ENCODE measurements around the gene BOD1L1.
A peak's percentile ranks its signal among the peaks of the same experiment; 100 is the strongest.

Gene BOD1L1

DNA sequence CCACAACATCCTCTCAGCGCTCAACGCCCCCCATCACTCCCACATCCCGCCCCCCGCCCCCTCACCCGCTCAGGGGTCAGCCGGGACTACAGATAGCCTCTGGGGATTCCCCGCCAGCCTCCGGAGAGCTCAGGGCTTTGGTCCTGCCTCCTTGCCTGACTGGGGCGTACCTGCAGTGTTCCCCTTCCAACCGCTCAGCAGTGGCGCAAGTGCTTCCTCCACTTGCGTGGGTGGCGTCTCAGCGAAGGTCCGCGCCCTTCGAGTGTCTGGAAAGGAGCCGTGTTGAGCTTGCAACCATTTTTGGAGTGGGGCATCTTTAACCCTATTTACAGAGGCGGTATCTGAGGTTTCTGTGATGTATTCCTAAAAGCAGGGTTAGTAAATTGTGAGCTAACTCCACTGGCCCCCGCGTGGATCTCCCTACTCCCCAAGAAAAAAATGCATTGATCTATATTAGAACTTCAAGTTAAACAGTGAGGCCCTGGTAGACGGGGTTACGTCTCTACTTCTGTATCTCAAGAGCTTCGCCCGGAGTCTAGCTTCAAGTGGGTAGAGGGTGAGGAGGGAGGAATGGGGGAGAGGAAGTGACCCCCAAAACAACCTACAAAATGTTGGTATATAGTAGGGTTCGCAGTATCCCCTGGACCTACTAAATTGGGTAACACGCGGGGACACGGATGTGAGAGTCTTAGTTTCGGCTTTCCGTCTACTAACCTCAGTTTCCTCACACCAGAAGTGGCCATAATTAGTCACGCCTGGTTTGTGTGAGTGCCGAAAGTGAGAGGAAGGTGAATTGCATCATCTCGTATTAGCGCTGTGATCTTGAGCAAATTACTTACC is 99.3 kb downstream of the BOD1L1 start:
- H3K18ac ChIP-seq (ENCODE audit: low read length) = no peak overlapping the region
- peaks cover 71 to 99% (median 95%) of the 10 kb centered on the region in 3 experiments for H3K27me3 ChIP-seq (ENCODE audit: control insufficient read depth in 3 of 3, insufficient read depth in 3 of 3, low read depth in 1 of 3, low read length in 3 of 3)
- H2BK12ac ChIP-seq (ENCODE audit: low read length) = no peak overlapping the region
- H4K8ac ChIP-seq (ENCODE audit: low read depth, low read length) = no peak overlapping the region
- no peak overlapping the region for H2BK120ac ChIP-seq (ENCODE audit: low read depth, low read length)
- H3K4me2 ChIP-seq (ENCODE audit: insufficient read depth, low read length, poor library complexity, severe bottlenecking) = no peak overlapping the region
- WGBS, 2 donors (ENCODE audit: extremely low coverage in 2 of 2, insufficient read length in 2 of 2, insufficient replicate concordance in 1 of 2) = no CpG with 5 or more reads among the region's 35 CpGs
- no peak for DNase-seq (ENCODE audit: low spot score)
- no peak overlapping the region for H3K9ac ChIP-seq (ENCODE audit: low read depth, low read length, poor library complexity)
- H3K4me3 ChIP-seq (ENCODE audit: low read length in 2 of 2) = no peak overlapping the region
- H2AK5ac ChIP-seq (ENCODE audit: low read depth, low read length) = peak overlapping the region; percentile 35
- H2BK5ac ChIP-seq (ENCODE audit: low read length) = no peak overlapping the region
- H4K91ac ChIP-seq (ENCODE audit: low read depth, low read length, poor library complexity) = no peak overlapping the region
- H3K36me3 ChIP-seq (replicated peaks in 1 of 2; ENCODE audit: control insufficient read depth in 2 of 2, insufficient read depth in 2 of 2, low read length in 2 of 2) = no peaks in the 10 kb centered on the region
- no peak overlapping the region for H2BK15ac ChIP-seq (ENCODE audit: low read length)
- H3K4me1 ChIP-seq (ENCODE audit: control insufficient read depth in 2 of 2, insufficient read depth in 1 of 2, low read depth in 1 of 2, low read length in 2 of 2) = peaks cover 2 to 6% of the 10 kb centered on the region in 2 donors
- no peak overlapping the region for H3K27ac ChIP-seq (replicated peaks; ENCODE audit: low read length)
- no peak overlapping the region for H2AFZ ChIP-seq (ENCODE audit: low read length)
- H3K14ac ChIP-seq (ENCODE audit: low read length) = peak overlapping the region; percentile 97
- no peaks in the 10 kb centered on the region for H3K79me1 ChIP-seq (ENCODE audit: low read depth, low read length)
- no peak overlapping the region for H3K4ac ChIP-seq (ENCODE audit: low read length)
- H3K9me3 ChIP-seq (replicated peaks in 1 of 2; ENCODE audit: control insufficient read depth in 2 of 2, insufficient read depth in 1 of 2, low read depth in 1 of 2, low read length in 2 of 2) = peaks cover 26 to 27% of the 10 kb centered on the region in 2 donors
- no peak overlapping the region for H3K23ac ChIP-seq (ENCODE audit: low read depth, low read length, poor library complexity)

GRCh38 chr4:13527192-13527980 is 100.1 kb downstream of the BOD1L1 start:
- Histone ChIP-seq H3K4me1 (ENCODE audit: control insufficient read depth in 2 of 2, insufficient read depth in 1 of 2, low read depth in 1 of 2, low read length in 2 of 2) (peaks cover 6 to 9% of the 10 kb centered on the region in 2 donors), H2BK5ac (ENCODE audit: low read length) (no peak overlapping the region), H2AFZ (ENCODE audit: low read length) (no peak overlapping the region), H4K91ac (ENCODE audit: low read depth, low read length, poor library complexity) (no peak overlapping the region), H3K14ac (ENCODE audit: low read length) (no peak overlapping the region), H3K9ac (ENCODE audit: low read depth, low read length, poor library complexity) (no peak overlapping the region), H3K18ac (ENCODE audit: low read length) (no peak overlapping the region), H3K23ac (ENCODE audit: low read depth, low read length, poor library complexity) (no peak overlapping the region), H3K4me3 (ENCODE audit: low read length in 2 of 2) (no peak overlapping the region), H2AK5ac (ENCODE audit: low read depth, low read length) (no peak overlapping the region), H2BK12ac (ENCODE audit: low read length) (no peak overlapping the region), H2BK120ac (ENCODE audit: low read depth, low read length) (no peak overlapping the region), H3K27me3 (ENCODE audit: control insufficient read depth in 3 of 3, insufficient read depth in 3 of 3, low read depth in 1 of 3, low read length in 3 of 3) (peaks cover 73 to 99% (median 96%) of the 10 kb centered on the region in 3 experiments), H3K9me3 (replicated peaks in 1 of 2; ENCODE audit: control insufficient read depth in 2 of 2, insufficient read depth in 1 of 2, low read depth in 1 of 2, low read length in 2 of 2) (peaks cover 29 to 30% of the 10 kb centered on the region in 2 donors), H2BK15ac (ENCODE audit: low read length) (no peak overlapping the region), H3K27ac (replicated peaks; ENCODE audit: low read length) (no peak overlapping the region), H3K79me1 (ENCODE audit: low read depth, low read length) (no peaks in the 10 kb centered on the region), H3K4ac (ENCODE audit: low read length) (no peak overlapping the region), H3K4me2 (ENCODE audit: insufficient read depth, low read length, poor library complexity, severe bottlenecking) (no peak overlapping the region), H4K8ac (ENCODE audit: low read depth, low read length) (no peak overlapping the region), H3K36me3 (replicated peaks in 1 of 2; ENCODE audit: control insufficient read depth in 2 of 2, insufficient read depth in 2 of 2, low read length in 2 of 2) (no peaks in the 10 kb centered on the region)
- no peak for DNase-seq (ENCODE audit: low spot score)
- WGBS, 2 donors (ENCODE audit: extremely low coverage in 2 of 2, insufficient read length in 2 of 2, insufficient replicate concordance in 1 of 2) = no CpG with 5 or more reads among the region's 46 CpGs

- WGBS, 2 donors (ENCODE audit: extremely low coverage in 2 of 2, insufficient read length in 2 of 2, insufficient replicate concordance in 1 of 2) = no CpG with 5 or more reads among the region's 3 CpGs
- peaks cover 29 to 30% of the 10 kb centered on the region in 2 donors for H3K9me3 ChIP-seq (replicated peaks in 1 of 2; ENCODE audit: control insufficient read depth in 2 of 2, insufficient read depth in 1 of 2, low read depth in 1 of 2, low read length in 2 of 2)
- peaks cover 6 to 12% of the 10 kb centered on the region in 2 donors for H3K4me1 ChIP-seq (ENCODE audit: control insufficient read depth in 2 of 2, insufficient read depth in 1 of 2, low read depth in 1 of 2, low read length in 2 of 2)
- no peak overlapping the region for H2BK5ac ChIP-seq (ENCODE audit: low read length)
- no peak overlapping the region for H2BK120ac ChIP-seq (ENCODE audit: low read depth, low read length)
- H4K91ac ChIP-seq (ENCODE audit: low read depth, low read length, poor library complexity) = no peak overlapping the region
- no peak overlapping the region for H3K4me2 ChIP-seq (ENCODE audit: insufficient read depth, low read length, poor library complexity, severe bottlenecking)
- H4K8ac ChIP-seq (ENCODE audit: low read depth, low read length) = no peak overlapping the region
- no peaks in the 10 kb centered on the region for H3K36me3 ChIP-seq (replicated peaks in 1 of 2; ENCODE audit: control insufficient read depth in 2 of 2, insufficient read depth in 2 of 2, low read length in 2 of 2)
- H3K79me1 ChIP-seq (ENCODE audit: low read depth, low read length) = no peaks in the 10 kb centered on the region
- no peak overlapping the region for H2AK5ac ChIP-seq (ENCODE audit: low read depth, low read length)
- H3K4ac ChIP-seq (ENCODE audit: low read length) = no peak overlapping the region
- H2AFZ ChIP-seq (ENCODE audit: low read length) = no peak overlapping the region
- H3K14ac ChIP-seq (ENCODE audit: low read length) = no peak overlapping the region
- H3K23ac ChIP-seq (ENCODE audit: low read depth, low read length, poor library complexity) = no peak overlapping the region
- H3K27ac ChIP-seq (replicated peaks; ENCODE audit: low read length) = no peak overlapping the region
- DNase-seq (ENCODE audit: low spot score) = no peak
- no peak overlapping the region for H3K4me3 ChIP-seq (ENCODE audit: low read length in 2 of 2)
- H2BK12ac ChIP-seq (ENCODE audit: low read length) = no peak overlapping the region
- H2BK15ac ChIP-seq (ENCODE audit: low read length) = no peak overlapping the region
- peaks cover 73 to 100% (median 97%) of the 10 kb centered on the region in 3 experiments for H3K27me3 ChIP-seq (ENCODE audit: control insufficient read depth in 3 of 3, insufficient read depth in 3 of 3, low read depth in 1 of 3, low read length in 3 of 3)
- H3K18ac ChIP-seq (ENCODE audit: low read length) = no peak overlapping the region
- no peak overlapping the region for H3K9ac ChIP-seq (ENCODE audit: low read depth, low read length, poor library complexity)
Observed at GRCh38 chr4:13526658-13527057, 100.9 kb downstream of the BOD1L1 start.

All from neuronal stem cell (in vitro differentiated cells).